ENCODE measurements around the gene MACROD1. TPM values are rescaled to one million over a fixed set of nuclear protein-coding genes. Genes with fewer than 3 reads are reported as not detected.

The MACROD1 gene
- 3.0 TPM for polyA plus RNA-seq (2012; ENCODE audit: low read depth, missing spikeins)

DNA sequence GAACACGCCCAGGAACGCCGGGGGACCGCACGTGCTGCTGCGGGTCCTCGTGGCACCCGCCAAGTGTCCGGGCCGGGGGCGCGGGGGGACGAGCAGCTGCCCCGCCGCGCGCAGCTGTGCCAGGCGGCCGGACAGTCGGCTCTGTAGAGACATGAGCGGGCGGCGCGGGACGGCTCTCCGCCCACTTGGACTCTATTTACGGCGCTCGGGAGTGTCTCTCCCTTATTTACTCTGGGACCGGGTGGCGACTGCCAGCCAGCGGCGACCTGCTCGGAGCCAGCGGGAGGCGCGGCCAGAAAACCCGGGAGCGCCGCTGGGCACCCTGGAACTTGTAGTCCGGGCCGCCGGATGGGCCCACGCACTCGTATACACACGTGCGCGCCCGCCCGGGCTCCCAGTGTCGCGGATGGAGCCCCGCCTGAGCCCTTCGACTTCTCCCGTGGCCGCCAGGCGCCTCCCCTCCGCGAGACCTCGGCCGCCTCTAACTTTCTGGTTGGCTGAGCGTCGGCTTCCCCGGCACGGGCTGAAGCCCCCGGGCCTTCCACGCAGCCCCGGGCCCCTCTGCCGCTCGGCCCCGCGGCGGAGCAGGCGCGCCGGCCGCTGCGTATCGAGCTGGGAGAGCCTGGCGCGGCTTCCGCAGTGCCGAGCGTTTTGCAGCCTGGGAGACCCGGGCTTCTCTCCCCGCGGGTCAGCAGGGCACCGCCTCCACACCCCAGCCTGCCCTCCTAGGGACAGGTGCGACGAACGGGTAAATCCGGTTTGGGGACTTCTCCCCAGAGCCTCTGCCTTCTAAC lies at the start of gene MACROD1:
Gene MACROD1, minus strand, starts transcription at position 272 of the 794 bp plus-strand sequence. Its CDS starts 119 bp downstream, at position 153.
- DNase-seq (ENCODE audit: insufficient read length, low spot score) (peak; percentile 84), FAIRE-seq (no peak)
- no peak for TF ChIP-seq TAF1 (IDR thresholded peaks at IDR 0.05; ENCODE audit: low read depth, low read length)
- TF ChIP-seq POU2F2 (IDR thresholded peaks at IDR 0.05; ENCODE audit: low read depth, low read length): no peak
- TF ChIP-seq PAX5 (IDR thresholded peaks at IDR 0.05; ENCODE audit: insufficient read depth, low read length, severe bottlenecking): no peak
- no peak for TF ChIP-seq SPI1 (IDR thresholded peaks at IDR 0.05; ENCODE audit: low read depth, low read length)
- TF ChIP-seq POLR2A (IDR thresholded peaks at IDR 0.05; ENCODE audit: low read depth, low read length): no peak
- TF ChIP-seq POLR2AphosphoS5 (IDR thresholded peaks at IDR 0.05; ENCODE audit: low read depth, low read length): no peak

DNA sequence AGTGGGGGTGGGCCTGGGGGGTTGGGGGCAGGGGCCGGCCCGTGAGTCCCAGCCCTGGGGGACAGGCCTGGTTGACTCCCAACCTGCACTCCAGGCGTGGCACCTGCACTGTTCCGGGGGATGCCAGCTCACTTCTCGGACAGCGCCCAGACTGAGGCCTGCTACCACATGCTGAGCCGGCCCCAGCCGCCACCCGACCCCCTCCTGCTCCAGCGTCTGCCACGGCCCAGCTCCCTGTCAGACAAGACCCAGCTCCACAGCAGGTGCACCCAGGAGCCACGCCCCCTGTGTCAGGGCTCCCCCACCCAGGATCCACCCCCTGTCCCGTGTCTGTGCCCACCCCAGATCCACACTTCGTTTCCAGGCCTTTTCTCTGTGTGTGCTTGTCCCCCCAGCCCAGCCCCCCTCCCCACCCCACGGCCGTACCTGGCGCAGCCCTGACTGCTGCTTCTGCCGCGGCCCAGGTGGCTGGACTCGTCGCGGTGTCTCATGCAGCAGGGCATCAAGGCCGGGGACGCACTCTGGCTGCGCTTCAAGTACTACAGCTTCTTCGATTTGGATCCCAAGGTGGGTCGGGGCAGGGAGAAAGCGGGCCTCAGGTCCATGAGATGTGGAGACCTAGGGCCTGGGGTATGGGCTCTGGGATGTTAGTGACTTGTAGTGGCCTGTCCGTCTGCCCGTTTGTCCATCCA lies 45.4 kb upstream of the MACROD1 start:
- FAIRE-seq: no peak
- TF ChIP-seq SPI1 (IDR thresholded peaks at IDR 0.05; ENCODE audit: low read depth, low read length) (no peak), POU2F2 (IDR thresholded peaks at IDR 0.05; ENCODE audit: low read depth, low read length) (no peak), POLR2AphosphoS5 (IDR thresholded peaks at IDR 0.05; ENCODE audit: low read depth, low read length) (no peak), TAF1 (IDR thresholded peaks at IDR 0.05; ENCODE audit: low read depth, low read length) (no peak), PAX5 (IDR thresholded peaks at IDR 0.05; ENCODE audit: insufficient read depth, low read length, severe bottlenecking) (no peak), POLR2A (IDR thresholded peaks at IDR 0.05; ENCODE audit: low read depth, low read length) (no peak)

DNA sequence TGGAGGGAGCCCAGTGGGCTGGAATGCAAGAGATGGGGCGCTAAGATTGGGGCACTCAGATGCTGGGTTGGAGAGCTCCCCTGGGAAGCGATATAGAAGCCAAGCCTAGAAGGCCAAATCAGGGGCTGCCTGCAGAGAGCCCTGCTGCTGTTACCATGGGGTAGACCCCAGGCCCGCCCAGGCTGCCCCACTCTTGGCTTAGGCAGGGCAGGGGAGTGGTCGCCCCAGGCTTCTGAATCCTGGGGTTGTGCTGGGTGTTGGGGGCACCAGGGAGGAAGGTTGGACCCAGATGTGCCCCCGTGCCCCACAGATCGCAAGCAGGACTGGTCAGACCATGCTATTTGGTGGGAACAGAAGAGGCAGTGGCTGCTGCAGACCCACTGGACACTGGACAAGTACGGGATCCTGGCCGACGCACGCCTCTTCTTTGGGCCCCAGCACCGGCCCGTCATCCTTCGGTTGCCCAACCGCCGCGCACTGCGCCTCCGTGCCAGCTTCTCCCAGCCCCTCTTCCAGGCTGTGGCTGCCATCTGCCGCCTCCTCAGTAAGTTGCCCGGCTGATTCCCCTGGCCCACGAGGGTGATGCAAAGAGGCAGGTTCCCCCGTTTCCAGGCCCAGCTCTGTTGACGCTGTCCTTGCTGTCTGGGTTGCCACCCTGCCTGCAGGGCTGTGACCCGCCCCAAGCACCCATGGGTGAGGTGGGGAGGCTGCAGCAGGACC lies 44.5 kb upstream of the MACROD1 start:
- no peak for FAIRE-seq
- DNase-seq (ENCODE audit: insufficient read length, low spot score): no peak

More for the DNA sequence above, 45.4 kb upstream of the MACROD1 start:
- no peak for DNase-seq (ENCODE audit: insufficient read length, low spot score)

DNA sequence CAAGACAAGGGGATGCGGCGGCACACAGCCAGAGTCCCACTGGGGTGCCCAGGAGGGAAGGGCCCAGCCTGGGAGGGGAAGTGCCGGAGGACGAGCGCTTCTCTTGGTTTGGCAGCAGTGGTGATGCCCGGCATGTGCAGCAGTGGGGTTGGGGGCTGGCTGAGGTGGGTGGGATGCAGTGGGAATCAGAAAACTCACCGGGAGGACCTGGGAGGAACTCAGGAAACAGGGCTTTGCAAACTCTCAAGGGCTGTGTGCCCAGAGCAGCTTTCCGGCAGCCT lies 43.6 kb upstream of the MACROD1 start:
- no peak for TF ChIP-seq POLR2AphosphoS5 (IDR thresholded peaks at IDR 0.05; ENCODE audit: low read depth, low read length)
- TF ChIP-seq POU2F2 (IDR thresholded peaks at IDR 0.05; ENCODE audit: low read depth, low read length): no peak
- TF ChIP-seq TAF1 (IDR thresholded peaks at IDR 0.05; ENCODE audit: low read depth, low read length): no peak
- TF ChIP-seq SPI1 (IDR thresholded peaks at IDR 0.05; ENCODE audit: low read depth, low read length): no peak
- no peak for TF ChIP-seq PAX5 (IDR thresholded peaks at IDR 0.05; ENCODE audit: insufficient read depth, low read length, severe bottlenecking)
- TF ChIP-seq POLR2A (IDR thresholded peaks at IDR 0.05; ENCODE audit: low read depth, low read length): no peak
- FAIRE-seq: no peak
- DNase-seq (ENCODE audit: insufficient read length, low spot score): no peak

More for the DNA sequence above, 44.5 kb upstream of the MACROD1 start:
- TF ChIP-seq PAX5 (IDR thresholded peaks at IDR 0.05; ENCODE audit: insufficient read depth, low read length, severe bottlenecking): no peak
- TF ChIP-seq POLR2AphosphoS5 (IDR thresholded peaks at IDR 0.05; ENCODE audit: low read depth, low read length): no peak
- TF ChIP-seq SPI1 (IDR thresholded peaks at IDR 0.05; ENCODE audit: low read depth, low read length): no peak
- TF ChIP-seq POU2F2 (IDR thresholded peaks at IDR 0.05; ENCODE audit: low read depth, low read length): no peak
- TF ChIP-seq TAF1 (IDR thresholded peaks at IDR 0.05; ENCODE audit: low read depth, low read length): no peak
- no peak for TF ChIP-seq POLR2A (IDR thresholded peaks at IDR 0.05; ENCODE audit: low read depth, low read length)

DNA sequence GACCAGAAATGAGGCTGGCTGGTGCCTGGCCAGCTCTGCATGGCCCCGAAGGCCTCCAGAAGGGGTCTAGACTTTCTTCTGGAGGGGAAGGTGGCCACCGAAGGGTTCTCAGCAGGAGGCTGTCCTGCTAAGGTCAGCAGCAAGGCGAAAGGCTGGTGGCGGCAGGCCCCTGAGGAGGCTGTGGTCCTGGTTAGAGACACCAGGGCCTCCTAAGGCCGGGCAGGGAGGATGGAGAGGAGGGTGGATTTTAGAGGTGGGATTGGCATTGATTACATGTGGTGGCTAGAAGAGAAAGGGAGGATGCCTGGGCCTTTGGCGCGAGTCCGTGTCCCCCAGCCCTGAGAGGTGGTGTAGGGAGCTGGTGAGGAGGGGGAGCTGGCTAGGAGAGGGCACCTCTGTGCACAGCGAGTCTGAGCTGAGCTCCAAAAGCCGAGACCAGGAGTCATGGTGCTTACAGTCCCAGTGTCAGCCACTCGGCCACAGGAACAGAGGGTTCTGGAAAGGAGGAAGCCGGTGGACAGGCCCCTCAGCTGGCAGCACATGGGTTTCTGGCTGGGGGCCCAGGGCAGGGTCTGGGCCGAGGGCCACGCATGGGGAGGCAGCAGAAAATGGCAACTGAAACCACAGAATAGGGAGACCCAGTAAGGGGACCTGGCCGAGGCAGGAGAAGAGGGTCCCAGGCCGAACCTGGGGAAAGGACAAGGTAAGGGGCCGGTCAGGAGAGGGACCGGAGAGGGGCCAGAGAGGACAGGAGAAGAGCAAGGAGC lies 43.1 kb upstream of the MACROD1 start:
- TF ChIP-seq POU2F2 (IDR thresholded peaks at IDR 0.05; ENCODE audit: low read depth, low read length) (no peak), TAF1 (IDR thresholded peaks at IDR 0.05; ENCODE audit: low read depth, low read length) (no peak), POLR2AphosphoS5 (IDR thresholded peaks at IDR 0.05; ENCODE audit: low read depth, low read length) (no peak), PAX5 (IDR thresholded peaks at IDR 0.05; ENCODE audit: insufficient read depth, low read length, severe bottlenecking) (no peak), SPI1 (IDR thresholded peaks at IDR 0.05; ENCODE audit: low read depth, low read length) (no peak), POLR2A (IDR thresholded peaks at IDR 0.05; ENCODE audit: low read depth, low read length) (no peak)
- FAIRE-seq: no peak

DNA sequence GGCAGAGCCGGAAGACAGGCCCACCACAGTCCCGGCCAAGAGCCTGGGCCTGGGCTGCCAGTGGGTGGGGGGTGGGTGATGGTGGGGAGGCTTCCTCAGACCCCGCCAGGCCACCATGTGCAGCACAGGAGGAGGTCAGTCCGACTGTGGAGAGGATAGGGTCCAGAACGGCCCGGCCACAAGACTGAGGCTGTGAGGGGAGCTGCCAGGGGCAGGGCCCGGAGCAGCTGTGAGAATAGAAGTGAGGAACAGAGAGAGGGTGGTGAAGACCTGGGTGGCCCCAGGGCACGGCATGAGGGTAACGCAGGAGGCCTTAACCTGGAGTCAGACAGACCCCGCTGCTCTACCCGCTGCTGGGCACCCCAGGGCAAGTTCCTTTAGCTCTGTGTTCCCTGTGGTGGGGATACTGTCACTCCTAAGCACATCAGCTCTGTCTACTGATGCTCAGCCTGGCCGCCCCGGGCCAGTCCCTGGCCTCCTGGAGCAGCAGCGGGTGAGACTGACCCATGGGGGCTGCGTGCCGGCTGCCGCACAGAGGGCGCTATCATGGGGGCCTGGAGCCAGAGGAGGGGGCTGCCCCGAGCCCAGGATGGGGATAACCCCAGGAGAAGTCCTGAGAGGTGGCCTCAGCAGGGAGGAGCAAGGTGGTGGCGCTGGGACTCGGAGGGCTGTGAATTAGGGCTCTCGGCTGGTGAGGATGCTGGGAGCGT lies 42.3 kb upstream of the MACROD1 start:
- no peak for TF ChIP-seq SPI1 (IDR thresholded peaks at IDR 0.05; ENCODE audit: low read depth, low read length)
- FAIRE-seq (no peak), DNase-seq (ENCODE audit: insufficient read length, low spot score) (no peak)

More for the DNA sequence above, 43.1 kb upstream of the MACROD1 start:
- no peak for DNase-seq (ENCODE audit: insufficient read length, low spot score)

DNA sequence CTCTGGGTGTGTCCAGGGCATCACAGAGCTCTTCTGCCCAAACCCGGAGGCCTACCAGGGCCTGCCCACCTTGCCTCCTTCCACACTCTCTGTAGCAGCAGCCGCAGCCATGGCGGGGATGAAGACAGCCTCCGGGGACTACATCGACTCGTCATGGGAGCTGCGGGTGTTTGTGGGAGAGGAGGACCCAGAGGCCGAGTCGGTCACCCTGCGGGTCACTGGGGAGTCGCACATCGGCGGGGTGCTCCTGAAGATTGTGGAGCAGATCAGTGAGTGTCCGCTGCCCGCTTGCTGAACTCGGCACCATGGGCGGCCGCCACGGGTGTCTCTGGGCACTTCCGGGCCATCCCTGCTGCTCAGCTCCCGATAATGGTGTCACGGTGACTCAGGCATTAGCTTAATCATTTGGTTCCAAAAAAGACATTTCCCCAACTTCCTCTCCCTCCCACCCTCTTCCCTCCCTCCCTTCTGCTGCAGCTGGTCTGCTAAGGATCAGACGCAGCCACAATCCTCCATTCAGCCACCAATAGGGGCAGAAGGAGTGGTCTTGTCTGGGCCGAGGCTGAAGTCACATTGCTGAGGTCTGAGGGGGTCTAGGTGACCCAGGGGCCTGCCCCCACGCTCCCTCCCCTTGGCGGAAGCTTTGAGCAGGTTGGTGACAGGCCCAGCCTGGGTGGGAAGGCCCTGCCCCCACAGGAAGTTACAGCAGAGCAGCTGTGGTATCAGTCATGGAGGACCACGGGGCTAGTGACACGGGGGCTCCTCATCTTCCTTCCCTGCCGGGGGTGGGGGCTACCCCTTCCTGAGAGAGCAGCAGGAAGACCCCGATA lies 41.6 kb upstream of the MACROD1 start:
- FAIRE-seq (peak; percentile 98), DNase-seq (ENCODE audit: insufficient read length, low spot score) (peak; percentile 97)
- TF ChIP-seq SPI1 (IDR thresholded peaks at IDR 0.05; ENCODE audit: low read depth, low read length) (0 out of 2 replicates have a peak, but pooled peaks have one; percentile 29), POLR2AphosphoS5 (IDR thresholded peaks at IDR 0.05; ENCODE audit: low read depth, low read length) (peak; percentile 85), PAX5 (IDR thresholded peaks at IDR 0.05; ENCODE audit: insufficient read depth, low read length, severe bottlenecking) (no peak), TAF1 (IDR thresholded peaks at IDR 0.05; ENCODE audit: low read depth, low read length) (peak; percentile 87; the same call in 1 of the 2 replicates)
